Bronchial epithelial cell (primary cell): Measurements from ENCODE around the gene ZNF611. TPM values are rescaled to one million over a fixed set of nuclear protein-coding genes. Genes with fewer than 3 reads are reported as not detected.
"Not testable (repeated sequence)": the region's sequence is repeated elsewhere in the genome, so short reads cannot be mapped to it uniquely, and the experiment has no call there.

ENCODE experiments used
- DNase-seq: peaks from one replicate; pipeline ENCODE4 v3.0.0-alpha.2; 2010; ENCODE audit warnings: low read depth
- FAIRE-seq: peaks from 2 replicates; lab custom pipeline; 2011; peaks lifted over from hg19 to GRCh38; lab: Jason Lieb, UNC
- H3K27me3 ChIP-seq: 2 replicates; pipeline ENCODE4 v1.5.1; 2011; ENCODE audit warnings: low read length; ENCODE audit not compliant: control insufficient read depth, insufficient read depth
- H3K36me3 ChIP-seq: 2 replicates; pipeline ENCODE4 v1.5.1; 2011; ENCODE audit warnings: low read length; ENCODE audit not compliant: control insufficient read depth, insufficient read depth
- H3K4me3 ChIP-seq: 2 replicates; pipeline ENCODE4 v1.5.1; 2011; ENCODE audit warnings: mild to moderate bottlenecking, low read depth, low read length, control low read depth
- total RNA-seq: library from RNA; depleted of rRNA; stranded (reverse); fragments of >200 nt; gene quantifications from 2 replicates; pipeline ENCODE4 v1.2.1, GENCODE V29; 2014
- TF ChIP-seq, protein P1 (sequence below): IDR thresholded peaks from 2 replicates; pipeline ENCODE4 v1.5.1; 2011; ENCODE audit warnings: mild to moderate bottlenecking, moderate library complexity, low read length, control low read depth, inconsistent platforms; ENCODE audit not compliant: insufficient read depth, severe bottlenecking

The ZNF611 gene
- total RNA-seq, 1 donor from 2014 or later, result 10.0 TPM

DNA sequence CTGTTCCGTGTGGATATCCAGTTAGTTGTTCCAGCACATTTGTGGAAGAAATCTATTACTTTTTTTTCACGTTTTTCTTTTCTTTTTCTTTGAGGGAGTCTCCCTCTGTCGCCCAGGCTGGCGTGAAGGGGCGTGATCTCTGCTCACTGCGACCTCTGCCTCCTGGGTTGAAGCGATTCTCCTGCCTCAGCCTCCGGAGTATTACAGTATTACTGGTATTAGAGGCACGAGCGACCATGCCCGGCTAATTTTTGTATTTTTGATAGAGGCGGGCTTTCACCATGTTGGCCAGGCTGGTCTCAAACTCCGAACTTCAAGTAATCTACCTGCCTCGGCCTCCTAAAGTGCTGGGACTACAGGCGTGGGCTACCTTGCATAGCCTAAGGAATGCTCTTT, 43.6 kb downstream of the ZNF611 start:
- FAIRE-seq (no peak), DNase-seq (no peak)
- TF ChIP-seq, protein P1, sequence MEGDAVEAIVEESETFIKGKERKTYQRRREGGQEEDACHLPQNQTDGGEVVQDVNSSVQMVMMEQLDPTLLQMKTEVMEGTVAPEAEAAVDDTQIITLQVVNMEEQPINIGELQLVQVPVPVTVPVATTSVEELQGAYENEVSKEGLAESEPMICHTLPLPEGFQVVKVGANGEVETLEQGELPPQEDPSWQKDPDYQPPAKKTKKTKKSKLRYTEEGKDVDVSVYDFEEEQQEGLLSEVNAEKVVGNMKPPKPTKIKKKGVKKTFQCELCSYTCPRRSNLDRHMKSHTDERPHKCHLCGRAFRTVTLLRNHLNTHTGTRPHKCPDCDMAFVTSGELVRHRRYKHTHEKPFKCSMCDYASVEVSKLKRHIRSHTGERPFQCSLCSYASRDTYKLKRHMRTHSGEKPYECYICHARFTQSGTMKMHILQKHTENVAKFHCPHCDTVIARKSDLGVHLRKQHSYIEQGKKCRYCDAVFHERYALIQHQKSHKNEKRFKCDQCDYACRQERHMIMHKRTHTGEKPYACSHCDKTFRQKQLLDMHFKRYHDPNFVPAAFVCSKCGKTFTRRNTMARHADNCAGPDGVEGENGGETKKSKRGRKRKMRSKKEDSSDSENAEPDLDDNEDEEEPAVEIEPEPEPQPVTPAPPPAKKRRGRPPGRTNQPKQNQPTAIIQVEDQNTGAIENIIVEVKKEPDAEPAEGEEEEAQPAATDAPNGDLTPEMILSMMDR, result no peak
- no peaks in the 10 kb centered on the region for H3K27me3 ChIP-seq
- H3K4me3 ChIP-seq, result no peak overlapping the region
- H3K36me3 ChIP-seq, result no peaks in the 10 kb centered on the region

DNA sequence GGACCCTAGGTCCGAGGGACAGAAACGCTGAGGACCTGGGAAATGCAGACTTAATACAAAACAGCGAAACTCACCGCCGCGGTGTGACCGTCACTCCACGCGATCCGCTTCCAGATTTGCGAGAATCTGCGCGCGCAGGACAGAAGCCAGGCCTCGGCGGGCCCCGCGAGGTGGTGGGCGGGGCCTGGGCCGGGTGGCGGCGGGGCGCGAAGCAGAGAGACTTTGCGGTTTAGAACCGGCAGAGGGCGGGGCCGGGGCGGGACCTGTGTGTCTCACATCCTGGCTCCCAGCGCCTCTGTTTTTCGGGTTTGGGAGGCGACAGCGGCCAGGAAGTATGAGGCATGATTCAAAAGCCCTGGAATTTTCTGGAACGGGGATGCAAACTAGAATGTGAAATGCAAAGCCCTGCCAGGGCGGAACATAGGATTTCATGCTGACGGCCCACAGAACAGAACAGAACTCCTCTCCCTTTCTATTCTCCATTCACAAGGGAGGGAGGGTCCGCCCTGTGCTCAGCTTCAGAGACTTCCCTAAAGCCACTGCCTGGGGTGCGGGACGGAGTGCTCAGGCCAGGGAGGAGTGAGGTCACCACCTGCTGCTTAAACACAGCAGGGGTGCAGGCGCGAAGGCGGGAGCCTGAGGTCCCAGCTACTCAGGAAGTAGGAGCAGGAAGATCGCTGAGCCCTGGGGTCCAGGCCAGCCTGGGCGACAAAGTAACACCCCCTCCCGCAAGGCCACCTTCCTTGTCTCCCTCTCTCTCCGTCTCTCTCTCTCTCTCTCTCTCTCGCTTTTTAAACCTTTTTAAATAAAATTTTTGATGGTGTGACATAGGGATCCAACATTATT, 44.3 kb downstream of the ZNF611 start:
- FAIRE-seq (no peak), DNase-seq (peak; percentile 85)
- TF ChIP-seq, protein P1, result no peak

DNA sequence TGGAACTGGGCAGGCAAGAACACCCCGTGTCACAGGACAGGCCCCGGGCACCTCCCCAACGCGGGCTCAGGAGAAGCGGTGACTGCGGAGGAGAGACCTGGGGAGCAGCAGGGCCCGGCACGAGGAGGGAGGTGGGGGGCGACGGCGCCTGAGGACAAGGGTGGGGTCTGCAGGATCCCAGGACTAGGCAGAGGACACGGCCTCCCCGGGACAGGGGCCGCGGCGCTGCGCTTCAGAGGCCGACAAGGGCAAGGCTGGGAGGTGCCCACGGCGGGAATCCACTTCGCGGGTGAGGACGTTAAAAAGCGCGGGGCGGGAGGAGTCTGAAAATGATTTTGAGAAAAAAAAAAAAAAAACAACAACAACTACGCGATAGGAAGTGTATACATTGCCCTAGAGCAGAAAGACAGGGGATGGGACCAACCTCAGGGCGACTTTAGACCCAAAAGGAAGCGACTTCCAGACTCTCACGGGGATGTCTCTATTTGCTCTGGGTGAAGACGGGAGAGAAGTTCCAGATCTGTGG, 44.9 kb downstream of the ZNF611 start:
- Histone ChIP-seq H3K4me3 (peak overlapping the region; percentile 71), H3K36me3 (no peaks in the 10 kb centered on the region), H3K27me3 (no peaks in the 10 kb centered on the region)
- TF ChIP-seq, protein P1, result no peak
- FAIRE-seq, result no peak
- no peak for DNase-seq

More for the DNA sequence above, 44.3 kb downstream of the ZNF611 start:
- Histone ChIP-seq H3K27me3 (no peaks in the 10 kb centered on the region), H3K4me3 (peak overlapping the region; percentile 71), H3K36me3 (no peaks in the 10 kb centered on the region)

DNA sequence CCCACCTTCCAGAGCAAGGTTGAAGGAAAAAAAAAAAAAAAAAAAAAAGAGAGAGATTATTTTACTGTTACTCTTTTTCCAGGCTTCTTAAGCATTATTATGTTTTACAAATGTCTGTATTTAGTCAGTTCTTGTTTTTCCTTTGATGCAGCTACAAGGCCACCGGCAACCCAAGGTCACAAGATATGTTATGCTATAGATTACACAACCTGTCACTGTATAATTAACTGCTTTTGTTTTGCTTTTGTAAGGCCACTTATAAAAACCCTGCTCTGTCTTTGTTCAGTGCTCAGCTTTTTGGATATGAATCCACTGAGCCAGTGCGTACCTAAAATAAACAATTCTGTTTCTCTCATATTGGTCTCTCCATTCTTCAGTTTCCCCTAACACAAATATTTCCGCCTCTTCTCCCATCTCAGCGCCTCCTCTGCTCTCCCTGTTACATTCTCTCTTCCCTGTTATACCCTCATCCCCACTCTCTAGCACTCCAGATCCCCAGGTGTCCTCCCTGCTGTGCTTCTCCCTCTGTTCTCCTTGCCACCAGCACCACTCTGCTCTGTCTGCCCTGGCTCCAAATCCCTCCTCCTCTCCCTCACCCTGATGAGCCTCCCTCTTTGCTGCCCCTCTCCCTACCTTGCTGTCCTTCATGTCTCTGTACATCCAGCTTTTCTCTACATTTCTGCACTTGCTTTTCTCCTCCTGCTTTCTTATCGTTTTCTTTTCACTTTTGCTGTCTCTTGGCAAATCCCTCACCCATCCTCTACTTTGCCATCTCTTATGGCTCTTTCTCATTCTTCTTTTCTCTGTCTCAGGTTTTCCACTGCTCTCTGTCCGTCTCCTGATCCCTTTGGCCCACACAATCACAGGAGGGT, 45.7 kb downstream of the ZNF611 start:
- FAIRE-seq, H3K27me3 ChIP-seq, DNase-seq, H3K36me3 ChIP-seq: not testable (repeated sequence)
- peak overlapping the region; percentile 71 for H3K4me3 ChIP-seq

DNA sequence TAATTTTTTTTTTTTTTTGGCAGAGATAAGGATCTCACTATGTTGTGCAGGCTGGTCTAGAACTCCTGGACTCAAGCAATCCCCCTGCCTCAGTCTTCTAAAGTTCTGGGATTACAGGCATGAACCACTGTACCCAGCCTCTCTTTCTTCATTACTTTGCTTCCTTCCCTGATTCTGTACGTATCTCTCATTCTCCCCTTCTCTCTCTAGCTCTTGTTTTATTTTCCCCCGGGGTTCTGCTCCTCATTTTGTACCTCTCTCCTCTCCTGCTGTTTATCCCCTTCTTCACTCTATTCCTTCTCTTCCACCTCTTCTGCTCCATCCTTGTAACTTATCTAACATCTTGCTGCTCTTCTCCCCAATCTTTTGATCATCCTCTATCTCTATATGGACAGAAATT, 46.5 kb downstream of the ZNF611 start:
- DNase-seq (no peak), FAIRE-seq (no peak)
- no peaks in the 10 kb centered on the region for H3K27me3 ChIP-seq
- TF ChIP-seq, protein P1, result no peak
- no peak overlapping the region for H3K4me3 ChIP-seq
- H3K36me3 ChIP-seq, result no peaks in the 10 kb centered on the region

DNA sequence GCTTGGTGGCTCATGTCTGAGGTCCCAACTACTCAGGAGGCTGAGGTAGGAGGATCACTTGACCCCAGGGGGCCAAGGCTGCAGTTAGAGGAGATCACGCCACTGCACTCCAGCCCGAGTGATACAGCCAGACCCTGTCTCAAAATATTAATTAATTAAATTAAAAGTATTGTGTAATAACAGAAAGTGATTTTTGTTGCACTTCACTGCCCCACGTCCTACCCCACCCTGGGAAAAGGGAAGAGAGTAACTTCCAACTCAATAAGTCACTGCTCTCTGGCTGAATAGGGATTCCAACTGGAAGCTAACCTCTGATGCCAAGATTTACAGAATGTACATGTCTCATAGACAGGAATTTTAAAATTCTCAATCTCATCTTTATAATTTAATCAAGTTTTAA, 47.2 kb downstream of the ZNF611 start:
- Histone ChIP-seq H3K4me3 (no peak overlapping the region), H3K27me3 (no peaks in the 10 kb centered on the region), H3K36me3 (no peaks in the 10 kb centered on the region)
- FAIRE-seq (no peak), DNase-seq (no peak)
- TF ChIP-seq, protein P1, result no peak
